Fibroblast of lung (primary cell): ENCODE data around the gene COL16A1. TPM values are rescaled to one million over a fixed set of nuclear protein-coding genes. Genes with fewer than 3 reads are reported as not detected.

Experiments used
- DNase-seq, 2 donors: peaks; one replicate each; pipeline versions ENCODE4 v3.0.0 to v3.0.0-alpha.2; 2010; ENCODE audit warnings: low read depth in 2 of 2
- H2AFZ ChIP-seq: 2 replicates; pipeline ENCODE4 v1.5.1; 2012; ENCODE audit warnings: low read length, control low read depth, inconsistent platforms
- H3K27ac ChIP-seq: 2 replicates; pipeline ENCODE4 v1.5.1; 2011; ENCODE audit warnings: low read length, control low read depth; ENCODE audit not compliant: insufficient read depth
- H3K27me3 ChIP-seq: 2 replicates; pipeline ENCODE4 v1.5.1; 2011; ENCODE audit warnings: mild to moderate bottlenecking, low read length; ENCODE audit not compliant: control insufficient read depth, insufficient read depth
- H3K36me3 ChIP-seq: 2 replicates; pipeline ENCODE4 v1.5.1; 2011; ENCODE audit warnings: low read length; ENCODE audit not compliant: control insufficient read depth, insufficient read depth
- H3K4me1 ChIP-seq: 2 replicates; pipeline ENCODE4 v1.5.1; 2011; ENCODE audit warnings: low read length; ENCODE audit not compliant: control insufficient read depth, insufficient read depth; ENCODE audit errors: extremely low read depth
- H3K4me2 ChIP-seq: 2 replicates; pipeline ENCODE4 v1.5.1; 2011; ENCODE audit warnings: low read length, control low read depth; ENCODE audit not compliant: insufficient read depth; ENCODE audit errors: extremely low read depth
- H3K4me3 ChIP-seq, 4 experiments: fragments of 200-600 bp in 1 of 4; sonication (generic) in 1 of 4; replicated peaks in 1 of 4; 2 replicates each; pipeline ENCODE4 v1.5.1; 2011 to 2016; ENCODE audit warnings: low read length in 4 of 4, low read depth in 3 of 4, mild to moderate bottlenecking in 3 of 4, control low read depth in 2 of 4, inconsistent platforms in 1 of 4, mixed read lengths in 1 of 4; ENCODE audit not compliant: insufficient read depth in 1 of 4; ENCODE audit errors: control extremely low read depth in 1 of 4
- H3K79me2 ChIP-seq: 2 replicates; pipeline ENCODE4 v1.5.1; 2012; ENCODE audit warnings: mild to moderate bottlenecking, low read length, inconsistent platforms; ENCODE audit not compliant: control insufficient read depth, insufficient read depth
- H3K9ac ChIP-seq: 2 replicates; pipeline ENCODE4 v1.5.1; 2011; ENCODE audit warnings: mild to moderate bottlenecking, low read length, control low read depth; ENCODE audit not compliant: insufficient read depth
- H3K9me3 ChIP-seq: 2 replicates; pipeline ENCODE4 v1.5.1; 2012; ENCODE audit warnings: low read depth, low read length; ENCODE audit not compliant: control insufficient read depth, insufficient read depth
- H4K20me1 ChIP-seq: 2 replicates; pipeline ENCODE4 v1.5.1; 2011; ENCODE audit warnings: low read length; ENCODE audit not compliant: control insufficient read depth, insufficient read depth; ENCODE audit errors: extremely low read depth
- EZH2 ChIP-seq: IDR thresholded peaks from 2 replicates; pipeline ENCODE4 v1.5.1; 2012; ENCODE audit warnings: low read length, control low read depth, mild to moderate bottlenecking; ENCODE audit errors: missing control alignments
- polyA plus RNA-seq, 2 donors: library from polyadenylated mRNA; depleted of rRNA in 1 of 2; stranded (reverse) in 1 of 2; unstranded in 1 of 2; fragments of >200 nt; gene quantifications; 2 replicates each; pipeline ENCODE4 v1.2.1, GENCODE V29; 2011 to 2012; ENCODE audit warnings: missing spikeins in 1 of 2
- total RNA-seq: library from RNA; depleted of rRNA; stranded (reverse); fragments of >200 nt; gene quantifications from 2 replicates; pipeline ENCODE4 v1.2.1, GENCODE V29; 2014
- TF ChIP-seq, protein P1 (sequence below), 2 donors: IDR thresholded peaks in 1 of 2; conservative IDR thresholded peaks in 1 of 2; 1 replicate in 1 of 2; 2 replicates in 1 of 2; pipeline ENCODE4 v1.5.1; 2011 to 2012; ENCODE audit warnings: low read length in 2 of 2, control low read depth in 1 of 2, inconsistent platforms in 1 of 2, low read depth in 1 of 2, mild to moderate bottlenecking in 1 of 2

Gene COL16A1
- total and polyA plus RNA-seq, 2 donors (not counting 1 experiment from before 2014, with no cell fraction given), result 20.9 to 80.3 TPM

GRCh38 chr1:31689854-31690253 lies 14.0 kb downstream of the COL16A1 start:
- Histone ChIP-seq H4K20me1 (no peaks in the 10 kb centered on the region), H3K9ac (no peak overlapping the region), H3K27me3 (no peaks in the 10 kb centered on the region), H3K4me2 (peak overlapping the region; percentile 34), H3K4me3 (no peak overlapping the region), H3K79me2 (no peaks in the 10 kb centered on the region), H3K27ac (peak overlapping the region; percentile 79), H3K4me1 (peaks cover 19% of the 10 kb centered on the region), H2AFZ (no peak overlapping the region), H3K9me3 (no peaks in the 10 kb centered on the region), H3K36me3 (peaks cover 37% of the 10 kb centered on the region)
- TF ChIP-seq EZH2, result no peak
- peak; percentile 88 to 99 for DNase-seq

- H3K4me3 ChIP-seq, result no peak overlapping the region
- no peak overlapping the region for H2AFZ ChIP-seq
- TF ChIP-seq EZH2, result no peak
- TF ChIP-seq, protein P1, sequence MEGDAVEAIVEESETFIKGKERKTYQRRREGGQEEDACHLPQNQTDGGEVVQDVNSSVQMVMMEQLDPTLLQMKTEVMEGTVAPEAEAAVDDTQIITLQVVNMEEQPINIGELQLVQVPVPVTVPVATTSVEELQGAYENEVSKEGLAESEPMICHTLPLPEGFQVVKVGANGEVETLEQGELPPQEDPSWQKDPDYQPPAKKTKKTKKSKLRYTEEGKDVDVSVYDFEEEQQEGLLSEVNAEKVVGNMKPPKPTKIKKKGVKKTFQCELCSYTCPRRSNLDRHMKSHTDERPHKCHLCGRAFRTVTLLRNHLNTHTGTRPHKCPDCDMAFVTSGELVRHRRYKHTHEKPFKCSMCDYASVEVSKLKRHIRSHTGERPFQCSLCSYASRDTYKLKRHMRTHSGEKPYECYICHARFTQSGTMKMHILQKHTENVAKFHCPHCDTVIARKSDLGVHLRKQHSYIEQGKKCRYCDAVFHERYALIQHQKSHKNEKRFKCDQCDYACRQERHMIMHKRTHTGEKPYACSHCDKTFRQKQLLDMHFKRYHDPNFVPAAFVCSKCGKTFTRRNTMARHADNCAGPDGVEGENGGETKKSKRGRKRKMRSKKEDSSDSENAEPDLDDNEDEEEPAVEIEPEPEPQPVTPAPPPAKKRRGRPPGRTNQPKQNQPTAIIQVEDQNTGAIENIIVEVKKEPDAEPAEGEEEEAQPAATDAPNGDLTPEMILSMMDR (conservative IDR thresholded peaks at IDR 0.05 in 1 of 2, IDR thresholded peaks at IDR 0.05 in 1 of 2; ENCODE audit: low read depth in 1 of 2, low read length in 2 of 2), result no peak
- H3K4me2 ChIP-seq, result peak overlapping the region; percentile 34
- no peaks in the 10 kb centered on the region for H3K79me2 ChIP-seq
- peaks cover 19% of the 10 kb centered on the region for H3K4me1 ChIP-seq
- H3K36me3 ChIP-seq, result peaks cover 33% of the 10 kb centered on the region
- H3K9me3 ChIP-seq, result no peaks in the 10 kb centered on the region
- H3K27me3 ChIP-seq, result no peaks in the 10 kb centered on the region
- no peak for DNase-seq
- H3K9ac ChIP-seq, result no peak overlapping the region
- H3K27ac ChIP-seq, result peak overlapping the region; percentile 79
- no peaks in the 10 kb centered on the region for H4K20me1 ChIP-seq
These were observed 14.4 kb downstream of the COL16A1 start for GRCh38 chr1:31689379-31689778.

GRCh38 chr1:31688233-31688918 lies 15.4 kb downstream of the COL16A1 start:
- Histone ChIP-seq H3K36me3 (peaks cover 35% of the 10 kb centered on the region), H3K4me2 (peak overlapping the region; percentile 33), H4K20me1 (no peaks in the 10 kb centered on the region), H3K9ac (no peak overlapping the region), H3K9me3 (no peaks in the 10 kb centered on the region), H3K27ac (peak overlapping the region; percentile 9), H2AFZ (no peak overlapping the region), H3K27me3 (no peaks in the 10 kb centered on the region), H3K4me1 (peaks cover 19% of the 10 kb centered on the region), H3K4me3 (no peak overlapping the region), H3K79me2 (no peaks in the 10 kb centered on the region)
- no peak for DNase-seq
- TF ChIP-seq, protein P1 (conservative IDR thresholded peaks at IDR 0.05 in 1 of 2, IDR thresholded peaks at IDR 0.05 in 1 of 2; ENCODE audit: low read depth in 1 of 2, low read length in 2 of 2), result no peak
- no peak for TF ChIP-seq EZH2
